ENCODE data around the gene COTL1.

The COTL1 gene

DNA sequence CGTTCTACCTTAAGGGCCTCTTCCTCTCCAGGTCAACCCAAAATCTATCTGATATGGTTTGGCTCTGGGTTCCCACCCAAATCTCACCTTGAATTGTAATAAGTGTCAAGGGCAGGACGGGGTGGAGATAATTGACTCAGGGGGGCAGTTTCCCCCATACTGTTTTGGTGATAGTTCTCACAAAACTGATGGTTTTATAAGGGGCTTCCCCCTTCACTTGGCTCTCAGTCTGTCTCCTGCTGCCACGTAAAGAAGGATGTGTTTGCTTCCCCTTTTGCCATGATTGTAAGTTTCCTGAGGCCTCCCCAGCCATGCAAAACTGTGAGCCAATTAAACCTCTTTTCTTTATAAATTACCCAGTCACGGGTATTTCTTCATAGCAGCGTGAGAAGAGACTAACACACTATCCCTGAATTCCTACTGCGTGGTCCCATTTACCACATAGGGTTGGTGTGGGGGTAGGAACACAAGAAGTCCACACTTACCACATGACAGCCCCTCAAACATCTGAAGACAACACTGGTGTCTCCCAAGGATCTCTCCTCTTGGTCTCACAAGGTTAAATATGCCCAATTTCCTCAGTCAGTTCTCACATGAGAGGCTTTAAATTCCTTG lies 8.2 kb downstream of the COTL1 start:
- Histone ChIP-seq H3K36me3 (ENCODE audit: insufficient read depth) (no peaks in the 10 kb centered on the region), H3K4me2 (no peak overlapping the region), H3K27ac (no peak overlapping the region), H2AFZ (ENCODE audit: low read depth) (no peak overlapping the region), H3K27me3 (ENCODE audit: insufficient read depth, low read depth) (peaks cover 46% of the 10 kb centered on the region; the same call in 1 of the 2 replicates), H4K20me1 (ENCODE audit: insufficient read depth) (no peaks in the 10 kb centered on the region), H3K4me1 (ENCODE audit: low read depth, poor library complexity, severe bottlenecking) (no peaks in the 10 kb centered on the region), H3K4me3 (IDR thresholded peaks at IDR 0.05; ENCODE audit: insufficient read depth, low read depth, low read length) (no peak overlapping the region), H3K79me2 (ENCODE audit: insufficient read depth, low read depth) (no peaks in the 10 kb centered on the region), H3K9ac (no peak overlapping the region)
- TF ChIP-seq, protein P1, sequence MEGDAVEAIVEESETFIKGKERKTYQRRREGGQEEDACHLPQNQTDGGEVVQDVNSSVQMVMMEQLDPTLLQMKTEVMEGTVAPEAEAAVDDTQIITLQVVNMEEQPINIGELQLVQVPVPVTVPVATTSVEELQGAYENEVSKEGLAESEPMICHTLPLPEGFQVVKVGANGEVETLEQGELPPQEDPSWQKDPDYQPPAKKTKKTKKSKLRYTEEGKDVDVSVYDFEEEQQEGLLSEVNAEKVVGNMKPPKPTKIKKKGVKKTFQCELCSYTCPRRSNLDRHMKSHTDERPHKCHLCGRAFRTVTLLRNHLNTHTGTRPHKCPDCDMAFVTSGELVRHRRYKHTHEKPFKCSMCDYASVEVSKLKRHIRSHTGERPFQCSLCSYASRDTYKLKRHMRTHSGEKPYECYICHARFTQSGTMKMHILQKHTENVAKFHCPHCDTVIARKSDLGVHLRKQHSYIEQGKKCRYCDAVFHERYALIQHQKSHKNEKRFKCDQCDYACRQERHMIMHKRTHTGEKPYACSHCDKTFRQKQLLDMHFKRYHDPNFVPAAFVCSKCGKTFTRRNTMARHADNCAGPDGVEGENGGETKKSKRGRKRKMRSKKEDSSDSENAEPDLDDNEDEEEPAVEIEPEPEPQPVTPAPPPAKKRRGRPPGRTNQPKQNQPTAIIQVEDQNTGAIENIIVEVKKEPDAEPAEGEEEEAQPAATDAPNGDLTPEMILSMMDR (conservative IDR thresholded peaks at IDR 0.05; ENCODE audit: low read depth, low read length): no peak

DNA sequence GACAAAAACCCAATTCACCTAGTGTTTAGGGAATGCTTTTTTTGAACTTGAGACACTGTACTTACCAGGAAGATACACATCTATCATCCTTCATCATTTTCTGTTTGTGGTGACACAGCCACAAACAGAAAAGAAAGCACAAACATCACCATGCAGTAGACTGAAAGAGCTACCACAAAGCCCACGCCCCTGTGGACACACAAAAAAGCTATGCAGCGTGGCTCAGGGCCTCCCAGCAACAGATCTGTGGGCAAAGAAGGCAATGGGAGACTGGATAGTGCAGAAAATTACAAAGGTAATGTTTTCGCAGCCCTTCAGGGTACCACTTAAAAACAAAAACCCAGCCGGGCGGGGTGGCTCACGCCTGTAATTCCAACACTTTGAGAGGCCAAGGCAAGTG lies 9.6 kb downstream of the COTL1 start:
- TF ChIP-seq, protein P1 (conservative IDR thresholded peaks at IDR 0.05; ENCODE audit: low read depth, low read length): no peak
- no peak overlapping the region for H2AFZ ChIP-seq (ENCODE audit: low read depth)
- no peak overlapping the region for H3K4me2 ChIP-seq
- H4K20me1 ChIP-seq (ENCODE audit: insufficient read depth): no peaks in the 10 kb centered on the region
- no peaks in the 10 kb centered on the region for H3K79me2 ChIP-seq (ENCODE audit: insufficient read depth, low read depth)
- H3K4me3 ChIP-seq (IDR thresholded peaks at IDR 0.05; ENCODE audit: insufficient read depth, low read depth, low read length): no peak overlapping the region
- no peak overlapping the region for H3K27ac ChIP-seq
- no peaks in the 10 kb centered on the region for H3K4me1 ChIP-seq (ENCODE audit: low read depth, poor library complexity, severe bottlenecking)
- peaks cover 32% of the 10 kb centered on the region; the same call in 1 of the 2 replicates for H3K27me3 ChIP-seq (ENCODE audit: insufficient read depth, low read depth)
- no peaks in the 10 kb centered on the region for H3K36me3 ChIP-seq (ENCODE audit: insufficient read depth)
- H3K9ac ChIP-seq: no peak overlapping the region

DNA sequence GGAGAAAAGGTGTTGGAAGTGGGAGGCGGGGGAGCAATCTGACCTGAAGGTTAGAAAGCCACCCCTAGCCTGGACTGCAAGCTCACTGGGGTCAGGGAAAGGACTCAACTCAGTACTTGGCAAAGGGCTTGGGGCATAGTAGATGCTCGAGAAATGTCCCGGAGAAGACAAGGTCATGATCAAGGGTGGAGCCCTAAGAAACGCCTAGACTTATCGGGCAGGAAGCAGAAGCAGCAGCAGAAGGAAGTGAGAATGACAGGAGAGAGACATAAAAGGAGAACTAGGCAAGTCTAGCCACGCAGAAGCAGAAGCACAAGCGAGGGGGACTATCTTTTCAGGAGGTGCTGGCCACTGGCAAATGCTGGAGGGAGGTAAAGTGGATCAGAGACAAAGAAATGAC lies 10.2 kb downstream of the COTL1 start:
- Histone ChIP-seq H3K9ac (no peak overlapping the region), H3K4me1 (ENCODE audit: low read depth, poor library complexity, severe bottlenecking) (no peaks in the 10 kb centered on the region), H3K79me2 (ENCODE audit: insufficient read depth, low read depth) (no peaks in the 10 kb centered on the region)

DNA sequence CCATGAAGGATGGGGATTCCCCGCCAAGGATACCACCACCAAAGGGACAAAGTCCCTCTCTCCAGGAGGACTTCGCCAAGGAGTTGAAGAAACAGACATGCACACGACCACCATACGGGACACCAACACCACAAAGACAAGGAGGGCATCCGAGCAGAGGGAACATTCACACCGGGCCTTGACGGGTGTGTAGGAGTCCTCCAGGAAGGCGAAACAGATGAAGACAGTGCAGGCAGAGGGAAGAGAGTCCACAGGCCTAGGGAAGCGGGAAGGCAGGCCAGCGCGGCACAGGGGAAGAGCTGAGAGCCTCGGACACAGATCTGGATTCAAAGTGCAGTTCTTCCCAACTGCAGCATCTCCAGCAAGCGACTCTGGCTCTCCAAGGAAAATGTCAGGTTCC lies 10.8 kb downstream of the COTL1 start:
- Histone ChIP-seq H4K20me1 (ENCODE audit: insufficient read depth) (no peaks in the 10 kb centered on the region), H3K27me3 (ENCODE audit: insufficient read depth, low read depth) (peaks cover 36% of the 10 kb centered on the region), H3K4me2 (no peak overlapping the region), H3K27ac (no peak overlapping the region), H3K4me3 (IDR thresholded peaks at IDR 0.05; ENCODE audit: insufficient read depth, low read depth, low read length) (no peak overlapping the region), H3K79me2 (ENCODE audit: insufficient read depth, low read depth) (no peaks in the 10 kb centered on the region), H3K4me1 (ENCODE audit: low read depth, poor library complexity, severe bottlenecking) (no peaks in the 10 kb centered on the region), H3K9ac (no peak overlapping the region), H3K36me3 (ENCODE audit: insufficient read depth) (no peaks in the 10 kb centered on the region), H2AFZ (ENCODE audit: low read depth) (no peak overlapping the region)
- TF ChIP-seq, protein P1 (conservative IDR thresholded peaks at IDR 0.05; ENCODE audit: low read depth, low read length): no peak

More for the DNA sequence above, 10.2 kb downstream of the COTL1 start:
- Histone ChIP-seq H3K4me3 (IDR thresholded peaks at IDR 0.05; ENCODE audit: insufficient read depth, low read depth, low read length) (no peak overlapping the region), H3K4me2 (no peak overlapping the region), H3K27me3 (ENCODE audit: insufficient read depth, low read depth) (peaks cover 33% of the 10 kb centered on the region), H3K36me3 (ENCODE audit: insufficient read depth) (no peaks in the 10 kb centered on the region), H4K20me1 (ENCODE audit: insufficient read depth) (no peaks in the 10 kb centered on the region), H2AFZ (ENCODE audit: low read depth) (no peak overlapping the region), H3K27ac (no peak overlapping the region)
- TF ChIP-seq, protein P1 (conservative IDR thresholded peaks at IDR 0.05; ENCODE audit: low read depth, low read length): no peak
